Measurements from ENCODE around the gene RBM39.

The RBM39 gene

GRCh38 chr20:35702824-35703695 lies 39.0 kb downstream of the RBM39 start:
- TF ChIP-seq TAF1 (IDR thresholded peaks at IDR 0.05; ENCODE audit: borderline replicate concordance, insufficient read depth, low read length): no peak
- TF ChIP-seq FOXP2 (optimal IDR thresholded peaks at IDR 0.05; ENCODE audit: borderline replicate concordance, extremely low read depth, extremely low read length, insufficient read depth): no peak
- peak; percentile 48; the same call in 1 of the 2 replicates for TF ChIP-seq POLR2AphosphoS5 (IDR thresholded peaks at IDR 0.05; ENCODE audit: low read depth, low read length)

- peak; percentile 11; the same call in 1 of the 2 replicates for TF ChIP-seq POLR2AphosphoS5 (IDR thresholded peaks at IDR 0.05; ENCODE audit: low read depth, low read length)
- TF ChIP-seq SIN3A (IDR thresholded peaks at IDR 0.05; ENCODE audit: borderline replicate concordance, insufficient read depth, low read length): no peak
- TF ChIP-seq REST (IDR thresholded peaks at IDR 0.05; ENCODE audit: insufficient read depth in 1 of 2, low read depth in 2 of 2, low read length in 2 of 2): no peak
Observed at GRCh38 chr20:35702051-35702823, 39.8 kb downstream of the RBM39 start.

- no peak for TF ChIP-seq POLR2AphosphoS5 (IDR thresholded peaks at IDR 0.05; ENCODE audit: low read depth, low read length)
- TF ChIP-seq TAF1 (IDR thresholded peaks at IDR 0.05; ENCODE audit: borderline replicate concordance, insufficient read depth, low read length): no peak
- TF ChIP-seq REST (IDR thresholded peaks at IDR 0.05; ENCODE audit: insufficient read depth in 1 of 2, low read depth in 2 of 2, low read length in 2 of 2): no peak
- TF ChIP-seq FOXP2 (optimal IDR thresholded peaks at IDR 0.05; ENCODE audit: borderline replicate concordance, extremely low read depth, extremely low read length, insufficient read depth): no peak
- no peak for TF ChIP-seq SIN3A (IDR thresholded peaks at IDR 0.05; ENCODE audit: borderline replicate concordance, insufficient read depth, low read length)
Observed at GRCh38 chr20:35700625-35701148, 41.4 kb downstream of the RBM39 start.

- TF ChIP-seq POLR2AphosphoS5 (IDR thresholded peaks at IDR 0.05; ENCODE audit: low read depth, low read length) (no peak), TAF1 (IDR thresholded peaks at IDR 0.05; ENCODE audit: borderline replicate concordance, insufficient read depth, low read length) (peak; percentile 40; the same call in 1 of the 2 replicates), REST (IDR thresholded peaks at IDR 0.05; ENCODE audit: insufficient read depth in 1 of 2, low read depth in 2 of 2, low read length in 2 of 2) (no peak), SIN3A (IDR thresholded peaks at IDR 0.05; ENCODE audit: borderline replicate concordance, insufficient read depth, low read length) (no peak), FOXP2 (optimal IDR thresholded peaks at IDR 0.05; ENCODE audit: borderline replicate concordance, extremely low read depth, extremely low read length, insufficient read depth) (no peak)
Observed at GRCh38 chr20:35699957-35700624, 42.0 kb downstream of the RBM39 start.

Data from PFSK-1 (cell line).